Measurements from ENCODE around the gene RIPOR2.

The RIPOR2 gene

GRCh38 chr6:24868765-24869164, 67.0 kb downstream of the RIPOR2 start:
- H3K27ac Mint-ChIP-seq, result peak overlapping the region; percentile 22
- H3K27me3 Mint-ChIP-seq, result no peaks in the 10 kb centered on the region
- no peak for ATAC-seq
- H3K9me3 Mint-ChIP-seq, result no peaks in the 10 kb centered on the region
- peaks cover 34% of the 10 kb centered on the region for H3K4me1 Mint-ChIP-seq
- peaks cover 37% of the 10 kb centered on the region for H3K36me3 Mint-ChIP-seq
- no peak overlapping the region for H3K4me3 Mint-ChIP-seq

DNA sequence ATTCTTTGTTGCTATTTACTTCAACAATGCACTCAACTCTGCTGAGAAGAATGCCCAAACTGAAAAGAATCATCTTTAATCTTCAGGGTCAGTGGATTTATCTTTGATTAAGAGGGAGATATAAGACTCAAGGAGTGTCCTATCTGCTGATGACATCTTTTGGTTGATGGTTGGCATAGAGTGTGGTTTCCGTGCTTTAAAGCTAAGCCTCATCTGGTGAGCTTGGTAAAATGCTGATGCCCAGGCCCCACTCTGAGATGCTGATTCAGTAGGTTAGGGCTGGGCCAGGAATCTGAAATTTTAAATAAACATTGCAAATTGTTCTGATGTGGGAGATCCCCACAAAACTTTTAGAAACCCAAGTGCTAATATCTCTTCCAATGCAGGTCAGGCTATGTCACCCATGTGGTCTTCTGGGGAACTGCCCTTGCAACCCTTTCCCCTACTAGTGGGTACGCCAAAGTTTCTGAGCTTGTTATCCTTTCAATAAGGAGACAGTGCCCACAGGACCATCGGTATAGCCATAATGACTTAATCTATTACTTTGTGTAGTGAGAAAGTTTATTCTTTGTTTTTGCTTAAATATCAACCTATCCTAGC, 68.6 kb downstream of the RIPOR2 start:
- Mint-ChIP-seq H3K4me1 (peaks cover 47% of the 10 kb centered on the region), H3K27ac (peak overlapping the region; percentile 77), H3K9me3 (no peaks in the 10 kb centered on the region), H3K27me3 (no peaks in the 10 kb centered on the region), H3K36me3 (peaks cover 25% of the 10 kb centered on the region), H3K4me3 (no peak overlapping the region)
- ATAC-seq, result no peak

GRCh38 chr6:24865161-24865560, 70.6 kb downstream of the RIPOR2 start:
- H3K9me3 Mint-ChIP-seq, result no peaks in the 10 kb centered on the region
- peaks cover 68% of the 10 kb centered on the region for H3K4me1 Mint-ChIP-seq
- no peak for ATAC-seq
- H3K36me3 Mint-ChIP-seq, result peaks cover 37% of the 10 kb centered on the region
- H3K27ac Mint-ChIP-seq, result peak overlapping the region; percentile 60
- H3K27me3 Mint-ChIP-seq, result no peaks in the 10 kb centered on the region
- H3K4me3 Mint-ChIP-seq, result no peak overlapping the region

DNA sequence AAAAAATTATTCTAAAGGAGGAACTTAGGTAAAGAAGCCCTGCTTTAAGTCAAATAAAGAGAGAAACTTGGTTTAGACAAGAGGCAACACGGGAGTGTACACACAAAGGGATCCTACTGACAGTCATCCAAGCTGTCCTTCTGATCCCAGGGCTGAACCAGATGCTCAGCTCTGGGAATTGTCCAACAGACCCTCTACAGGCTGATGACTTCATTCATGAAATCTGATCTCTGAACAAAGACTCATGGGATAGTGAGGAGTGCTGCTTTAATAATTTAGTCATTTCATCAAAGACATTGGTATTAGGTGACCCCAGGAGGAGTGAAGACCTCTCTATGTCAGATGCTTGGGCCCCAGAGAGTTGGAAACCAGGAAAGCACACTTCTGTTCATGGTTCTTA, 71.4 kb downstream of the RIPOR2 start:
- no peak for ATAC-seq
- Mint-ChIP-seq H3K4me3 (no peak overlapping the region), H3K27ac (peak overlapping the region; percentile 60), H3K4me1 (peaks cover 76% of the 10 kb centered on the region), H3K27me3 (no peaks in the 10 kb centered on the region), H3K36me3 (peaks cover 44% of the 10 kb centered on the region), H3K9me3 (no peaks in the 10 kb centered on the region)

DNA sequence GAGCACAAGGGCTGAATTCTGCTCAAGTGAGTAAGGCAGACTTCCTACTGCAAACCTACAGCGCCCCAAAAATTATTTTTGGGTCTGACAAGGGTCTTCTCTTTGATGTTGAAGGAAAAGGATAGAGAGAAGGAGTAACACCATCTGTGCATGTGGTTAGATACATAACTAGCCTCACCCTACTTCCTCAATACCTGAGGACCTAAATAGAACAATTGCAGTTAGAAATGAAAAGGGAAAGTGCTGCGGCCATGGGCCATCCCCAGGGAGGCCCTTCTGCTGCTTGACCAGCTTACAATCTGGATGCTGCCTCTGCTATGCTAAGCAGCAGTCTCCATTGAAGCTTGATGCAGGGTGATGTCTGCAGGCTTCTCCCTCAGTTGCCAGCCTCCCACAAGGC, 73.8 kb downstream of the RIPOR2 start:
- peak; percentile 80 for ATAC-seq
- Mint-ChIP-seq H3K4me3 (peak overlapping the region; percentile 23), H3K4me1 (peaks cover 84% of the 10 kb centered on the region), H3K27ac (peak overlapping the region; percentile 71), H3K9me3 (no peaks in the 10 kb centered on the region), H3K27me3 (no peaks in the 10 kb centered on the region), H3K36me3 (peaks cover 52% of the 10 kb centered on the region)

DNA sequence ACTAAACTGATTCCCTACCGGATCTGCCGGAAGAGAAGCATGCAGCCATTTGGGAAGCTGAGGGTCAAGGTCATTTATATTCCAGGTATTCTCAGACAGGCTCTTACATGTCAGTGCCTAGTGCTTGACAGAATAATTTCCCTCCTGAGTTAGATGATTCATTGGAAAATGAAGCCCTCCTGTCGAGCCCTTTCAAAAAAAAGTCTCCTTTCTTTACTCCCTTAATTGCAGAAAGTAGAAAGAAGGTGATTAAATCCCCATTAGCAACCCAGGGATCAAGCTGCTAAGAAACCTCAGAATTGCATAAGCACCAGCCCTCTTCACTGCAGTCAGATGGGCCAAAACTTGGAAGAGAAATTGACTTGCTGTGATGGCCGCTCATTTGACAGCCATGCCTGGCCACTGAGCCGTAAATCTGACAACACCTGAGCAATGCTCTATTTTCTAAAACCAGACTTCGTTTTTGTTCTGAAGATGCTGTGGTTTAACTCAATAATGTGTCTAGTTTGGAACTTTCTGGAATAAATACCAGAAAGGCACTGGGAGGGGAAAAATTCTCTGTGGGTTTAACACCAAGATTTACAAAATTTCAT, 76.1 kb downstream of the RIPOR2 start:
- Mint-ChIP-seq H3K27ac (peak overlapping the region; percentile 86), H3K9me3 (no peaks in the 10 kb centered on the region), H3K4me1 (peaks cover 89% of the 10 kb centered on the region), H3K4me3 (no peak overlapping the region), H3K36me3 (peaks cover 50% of the 10 kb centered on the region), H3K27me3 (no peaks in the 10 kb centered on the region)
- no peak for ATAC-seq

DNA sequence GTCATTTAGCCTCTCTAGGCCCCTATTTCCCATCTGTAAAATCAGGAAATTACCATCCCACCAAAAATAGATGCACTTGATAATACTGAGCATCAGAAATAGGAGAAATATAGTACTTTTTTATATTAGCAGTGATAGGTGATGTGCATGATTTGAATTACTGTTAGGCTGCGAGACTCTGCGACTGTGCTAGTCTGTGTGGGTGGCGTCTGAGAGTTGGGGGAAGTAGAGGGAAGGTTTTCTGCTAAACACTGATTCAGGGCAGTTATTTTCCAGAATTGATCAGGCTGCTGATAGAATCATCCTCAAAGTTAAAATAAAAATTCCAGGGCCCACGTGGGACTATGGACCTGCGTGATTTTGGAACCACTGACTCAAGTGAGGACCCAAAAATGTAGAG, 76.6 kb downstream of the RIPOR2 start:
- Mint-ChIP-seq H3K27me3 (no peaks in the 10 kb centered on the region), H3K4me1 (peaks cover 85% of the 10 kb centered on the region), H3K9me3 (no peaks in the 10 kb centered on the region), H3K4me3 (no peak overlapping the region), H3K27ac (peak overlapping the region; percentile 86), H3K36me3 (peaks cover 46% of the 10 kb centered on the region)
- no peak for ATAC-seq

DNA sequence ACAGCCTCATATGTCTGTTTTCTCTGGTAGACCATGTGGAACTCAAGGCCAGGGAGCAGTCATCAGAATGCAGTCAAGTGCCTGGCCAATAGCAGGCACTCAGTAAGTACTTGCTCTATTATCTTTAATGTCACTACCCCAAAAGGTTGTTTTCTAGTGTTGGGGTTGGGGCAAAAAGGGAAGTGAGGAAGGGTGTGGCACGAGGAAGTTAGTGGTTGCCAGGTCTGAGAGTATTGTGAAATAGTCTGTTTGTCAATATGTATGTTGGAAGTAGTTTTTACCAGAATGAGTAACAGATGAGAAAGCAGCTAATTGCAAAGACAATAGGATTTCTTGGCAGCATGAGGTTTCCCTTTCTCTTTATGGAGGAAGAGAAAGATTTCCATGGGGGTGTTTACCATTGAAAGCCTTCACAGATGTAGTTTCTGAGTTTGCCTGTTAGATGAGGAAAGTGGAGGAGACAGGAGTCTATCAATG, 77.5 kb downstream of the RIPOR2 start:
- peaks cover 84% of the 10 kb centered on the region for H3K4me1 Mint-ChIP-seq
- H3K27me3 Mint-ChIP-seq, result no peaks in the 10 kb centered on the region
- ATAC-seq, result peak; percentile 96
- peaks cover 55% of the 10 kb centered on the region for H3K36me3 Mint-ChIP-seq
- H3K27ac Mint-ChIP-seq, result peak overlapping the region; percentile 86
- H3K4me3 Mint-ChIP-seq, result peak overlapping the region; percentile 43
- no peaks in the 10 kb centered on the region for H3K9me3 Mint-ChIP-seq

DNA sequence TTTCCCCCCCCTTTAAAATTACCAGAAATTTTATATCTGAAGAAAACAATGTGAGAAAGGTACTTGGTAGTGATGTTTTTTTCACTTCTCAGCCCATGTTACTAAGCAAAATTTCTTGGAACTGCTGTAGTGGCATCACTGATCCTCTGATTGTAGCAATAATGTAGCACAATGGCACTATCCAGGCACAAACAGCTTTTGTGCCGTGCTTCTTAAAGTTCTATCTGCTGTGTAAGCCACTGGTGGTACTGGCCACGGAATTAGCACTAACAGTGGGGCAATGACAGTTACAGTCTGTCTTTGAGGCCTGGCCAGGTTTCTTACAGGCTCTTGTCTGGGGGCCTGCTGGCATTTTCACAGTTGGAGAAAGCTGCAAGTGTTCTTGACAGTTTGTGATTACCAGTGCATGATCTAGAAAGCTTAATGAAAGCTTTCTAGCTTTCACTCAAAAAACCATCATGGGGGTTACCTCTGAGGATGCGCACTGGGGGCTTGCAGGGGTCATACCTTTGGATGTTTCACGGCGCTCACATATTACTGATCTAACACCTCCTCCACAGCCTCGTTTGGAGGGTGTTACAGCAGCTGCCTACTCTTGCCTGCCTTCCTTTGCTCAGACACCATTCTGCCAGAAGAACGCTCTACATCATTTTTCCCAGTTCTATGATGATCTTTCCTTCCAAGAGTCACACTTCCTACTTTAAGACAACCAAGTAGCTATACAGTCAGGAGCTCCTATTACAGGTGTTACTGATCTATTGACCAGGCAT, 78.7 kb downstream of the RIPOR2 start:
- Mint-ChIP-seq H3K4me3 (no peak overlapping the region), H3K9me3 (no peaks in the 10 kb centered on the region)

GRCh38 chr6:24856246-24856599, 79.5 kb downstream of the RIPOR2 start:
- H3K27me3 Mint-ChIP-seq, result no peaks in the 10 kb centered on the region
- peak overlapping the region; percentile 39 for H3K4me3 Mint-ChIP-seq
- H3K36me3 Mint-ChIP-seq, result peaks cover 66% of the 10 kb centered on the region
- peaks cover 66% of the 10 kb centered on the region for H3K4me1 Mint-ChIP-seq
- H3K9me3 Mint-ChIP-seq, result no peaks in the 10 kb centered on the region
- peak overlapping the region; percentile 86 for H3K27ac Mint-ChIP-seq
- ATAC-seq, result no peak

More for the DNA sequence above, 78.7 kb downstream of the RIPOR2 start:
- Mint-ChIP-seq H3K4me1 (peaks cover 73% of the 10 kb centered on the region), H3K27me3 (no peaks in the 10 kb centered on the region), H3K27ac (peak overlapping the region; percentile 86), H3K36me3 (peaks cover 63% of the 10 kb centered on the region)
- no peak for ATAC-seq

DNA sequence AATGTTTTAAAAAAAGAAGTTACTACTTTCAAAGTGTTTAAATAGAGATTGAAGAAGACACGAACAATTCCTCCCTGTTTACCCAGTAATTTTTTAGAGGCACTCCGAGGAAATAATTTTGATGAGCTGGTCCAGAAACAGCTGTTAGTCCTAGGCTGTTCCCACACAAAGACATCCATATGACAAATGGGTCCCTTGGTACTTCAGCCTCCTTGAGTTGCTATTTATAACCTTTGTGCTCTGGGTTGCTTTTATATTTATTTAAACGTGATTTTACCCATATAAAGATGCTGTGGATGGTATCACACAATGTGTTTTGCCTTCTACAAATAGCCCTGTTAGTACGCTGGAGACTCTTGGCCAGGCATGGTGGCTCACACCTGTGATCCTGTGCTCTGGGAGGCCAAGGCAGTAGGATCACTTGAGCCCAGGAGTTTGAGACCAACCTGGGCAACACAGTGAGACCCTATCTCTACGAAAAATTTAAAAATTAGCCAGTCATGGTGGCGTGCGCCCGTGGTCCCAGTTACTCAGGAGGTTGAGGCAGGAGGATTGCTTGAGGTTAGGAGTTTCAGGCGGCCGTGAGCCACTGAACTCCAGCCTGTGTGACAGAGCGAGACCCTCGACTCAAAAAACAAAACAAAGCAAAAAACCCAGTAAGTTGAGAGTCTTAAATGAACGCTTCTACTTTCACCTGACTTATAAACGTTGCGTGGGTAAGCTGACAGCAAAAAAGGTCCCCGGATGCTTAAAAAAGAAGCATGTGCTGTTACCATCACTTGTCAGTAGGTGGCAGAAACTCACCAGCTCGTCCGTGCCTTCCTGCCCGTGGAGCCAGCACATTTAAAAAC, 80.1 kb downstream of the RIPOR2 start:
- H3K9me3 Mint-ChIP-seq, result no peaks in the 10 kb centered on the region
- peak overlapping the region; percentile 39 for H3K4me3 Mint-ChIP-seq
- ATAC-seq, result no peak
- peaks cover 66% of the 10 kb centered on the region for H3K36me3 Mint-ChIP-seq
- H3K27me3 Mint-ChIP-seq, result no peaks in the 10 kb centered on the region
- H3K27ac Mint-ChIP-seq, result peak overlapping the region; percentile 86
- H3K4me1 Mint-ChIP-seq, result peaks cover 64% of the 10 kb centered on the region

- Mint-ChIP-seq H3K9me3 (no peaks in the 10 kb centered on the region), H3K4me3 (no peak overlapping the region), H3K36me3 (peaks cover 68% of the 10 kb centered on the region), H3K27me3 (no peaks in the 10 kb centered on the region), H3K4me1 (peaks cover 50% of the 10 kb centered on the region), H3K27ac (peak overlapping the region; percentile 78)
- no peak for ATAC-seq
Measured at GRCh38 chr6:24854077-24854666, 81.6 kb downstream of the RIPOR2 start.

- peak; percentile 55 for ATAC-seq
- peaks cover 74% of the 10 kb centered on the region for H3K36me3 Mint-ChIP-seq
- no peak overlapping the region for H3K4me3 Mint-ChIP-seq
- H3K9me3 Mint-ChIP-seq, result no peaks in the 10 kb centered on the region
- H3K27me3 Mint-ChIP-seq, result no peaks in the 10 kb centered on the region
- peak overlapping the region; percentile 71 for H3K27ac Mint-ChIP-seq
- H3K4me1 Mint-ChIP-seq, result peaks cover 26% of the 10 kb centered on the region
Measured at GRCh38 chr6:24851086-24851485, 84.7 kb downstream of the RIPOR2 start.

- peaks cover 81% of the 10 kb centered on the region for H3K36me3 Mint-ChIP-seq
- no peaks in the 10 kb centered on the region for H3K9me3 Mint-ChIP-seq
- H3K27ac Mint-ChIP-seq, result peak overlapping the region; percentile 63
- ATAC-seq, result no peak
- H3K4me3 Mint-ChIP-seq, result no peak overlapping the region
- no peaks in the 10 kb centered on the region for H3K27me3 Mint-ChIP-seq
- H3K4me1 Mint-ChIP-seq, result peaks cover 34% of the 10 kb centered on the region
Measured at GRCh38 chr6:24849713-24850112, 86.0 kb downstream of the RIPOR2 start.

DNA sequence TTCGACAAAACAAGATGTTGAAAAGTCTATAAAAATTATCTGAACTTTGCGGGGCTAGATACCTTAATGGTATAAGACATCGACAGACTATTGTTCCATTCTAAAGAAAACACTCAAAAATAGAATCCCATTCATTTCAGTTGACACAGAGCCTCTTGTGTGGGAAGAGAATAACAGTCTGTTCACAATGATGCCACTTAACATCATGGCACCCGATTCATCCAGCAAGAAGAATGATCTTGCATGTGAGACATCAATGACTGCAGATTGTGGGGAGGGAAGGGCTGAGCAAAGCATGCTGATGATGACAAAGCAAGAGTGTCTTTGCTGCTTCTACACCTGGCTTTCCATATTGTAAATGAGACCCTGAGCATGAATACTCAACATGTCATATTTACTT, 87.3 kb downstream of the RIPOR2 start:
- no peak for ATAC-seq

More for the DNA sequence above, 87.3 kb downstream of the RIPOR2 start:
- H3K27ac Mint-ChIP-seq, result peak overlapping the region; percentile 63
- no peaks in the 10 kb centered on the region for H3K9me3 Mint-ChIP-seq
- peaks cover 74% of the 10 kb centered on the region for H3K36me3 Mint-ChIP-seq
- H3K4me3 Mint-ChIP-seq, result no peak overlapping the region
- peaks cover 28% of the 10 kb centered on the region for H3K4me1 Mint-ChIP-seq
- H3K27me3 Mint-ChIP-seq, result no peaks in the 10 kb centered on the region

Data from stimulated activated memory B cell treated with anti-CD40 and anti-IgM and Interleukin-4, amounts not matched to agents 10 μg/mL and 1 μg/mL and 100 μg/mL, for 72 hours (primary cell).